NCI-H774 (cell line): ENCODE measurements around the gene UVSSA.
"Not testable (repeated sequence)": the region's sequence is repeated elsewhere in the genome, so short reads cannot be mapped to it uniquely, and the experiment has no call there.

Experiments
- DNase-seq: peaks from one replicate; lab custom pipeline; 2025; lab: John Stamatoyannopoulos, UW

The UVSSA gene

GRCh38 chr4:1377606-1378261 lies 30.7 kb downstream of the UVSSA start:
- DNase-seq, result no peak

DNA sequence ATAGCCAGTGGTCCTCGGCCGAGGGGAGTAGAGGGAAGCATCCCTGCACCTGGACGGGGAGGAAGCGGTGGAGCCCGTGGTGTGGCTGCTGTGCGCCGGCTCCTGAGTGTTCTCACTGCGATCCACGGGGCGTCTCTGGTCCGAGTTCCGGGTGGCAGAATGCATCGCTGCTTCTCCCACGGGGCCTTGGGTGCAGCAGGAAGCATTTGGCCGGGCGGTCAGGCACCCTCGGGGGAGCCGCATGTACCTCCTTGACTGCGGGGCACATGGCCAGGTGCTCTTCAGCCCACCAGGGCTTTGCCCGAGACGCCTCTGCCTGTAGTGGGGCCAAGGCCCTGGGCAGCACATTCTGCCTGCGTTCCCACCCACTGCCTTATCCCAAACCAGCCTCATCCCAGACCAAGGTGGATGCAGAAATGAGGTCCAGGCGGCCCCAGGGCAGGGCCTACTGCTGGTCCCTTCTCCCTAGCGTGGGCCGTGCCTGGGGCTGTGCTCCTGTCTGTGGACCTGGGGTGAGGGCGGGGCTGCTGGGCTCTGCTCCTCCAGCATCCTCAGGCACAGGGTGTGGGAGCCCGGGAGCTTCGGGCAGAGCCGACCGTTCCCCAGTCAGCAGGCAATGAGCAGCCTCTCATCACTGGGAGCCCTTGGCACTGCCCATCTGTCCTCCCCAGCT lies 31.7 kb downstream of the UVSSA start:
- no peak for DNase-seq

- DNase-seq, result no peak
Measured at GRCh38 chr4:1379351-1379781, 32.4 kb downstream of the UVSSA start.

- no peak for DNase-seq
Measured at GRCh38 chr4:1379801-1380331, 32.9 kb downstream of the UVSSA start.

GRCh38 chr4:1380368-1381151 lies 33.6 kb downstream of the UVSSA start:
- DNase-seq, result no peak

DNA sequence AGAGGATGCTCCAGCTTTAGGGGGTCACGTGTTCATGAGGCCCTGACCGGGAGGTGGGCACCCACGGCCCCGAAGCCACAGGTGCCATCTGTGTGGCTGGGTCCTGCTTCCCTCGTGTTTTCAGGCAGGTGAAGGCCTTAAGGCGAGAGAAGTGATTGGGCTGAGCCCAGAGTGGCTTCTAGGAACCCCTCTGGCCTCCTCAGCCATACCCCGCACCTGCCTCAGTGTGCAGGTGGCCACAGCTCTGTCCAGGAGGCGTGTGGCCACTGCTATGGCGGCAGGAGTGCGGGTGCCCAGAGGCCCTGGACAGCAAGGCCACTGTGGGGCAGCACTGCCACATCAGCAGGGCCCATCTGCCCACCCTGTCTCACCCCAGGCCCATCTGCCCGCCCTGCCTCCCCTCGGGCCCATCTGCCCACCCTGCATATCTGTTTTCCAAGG lies 34.2 kb downstream of the UVSSA start:
- DNase-seq, result no peak

GRCh38 chr4:1381944-1382541 lies 35.0 kb downstream of the UVSSA start:
- DNase-seq, result no peak

DNA sequence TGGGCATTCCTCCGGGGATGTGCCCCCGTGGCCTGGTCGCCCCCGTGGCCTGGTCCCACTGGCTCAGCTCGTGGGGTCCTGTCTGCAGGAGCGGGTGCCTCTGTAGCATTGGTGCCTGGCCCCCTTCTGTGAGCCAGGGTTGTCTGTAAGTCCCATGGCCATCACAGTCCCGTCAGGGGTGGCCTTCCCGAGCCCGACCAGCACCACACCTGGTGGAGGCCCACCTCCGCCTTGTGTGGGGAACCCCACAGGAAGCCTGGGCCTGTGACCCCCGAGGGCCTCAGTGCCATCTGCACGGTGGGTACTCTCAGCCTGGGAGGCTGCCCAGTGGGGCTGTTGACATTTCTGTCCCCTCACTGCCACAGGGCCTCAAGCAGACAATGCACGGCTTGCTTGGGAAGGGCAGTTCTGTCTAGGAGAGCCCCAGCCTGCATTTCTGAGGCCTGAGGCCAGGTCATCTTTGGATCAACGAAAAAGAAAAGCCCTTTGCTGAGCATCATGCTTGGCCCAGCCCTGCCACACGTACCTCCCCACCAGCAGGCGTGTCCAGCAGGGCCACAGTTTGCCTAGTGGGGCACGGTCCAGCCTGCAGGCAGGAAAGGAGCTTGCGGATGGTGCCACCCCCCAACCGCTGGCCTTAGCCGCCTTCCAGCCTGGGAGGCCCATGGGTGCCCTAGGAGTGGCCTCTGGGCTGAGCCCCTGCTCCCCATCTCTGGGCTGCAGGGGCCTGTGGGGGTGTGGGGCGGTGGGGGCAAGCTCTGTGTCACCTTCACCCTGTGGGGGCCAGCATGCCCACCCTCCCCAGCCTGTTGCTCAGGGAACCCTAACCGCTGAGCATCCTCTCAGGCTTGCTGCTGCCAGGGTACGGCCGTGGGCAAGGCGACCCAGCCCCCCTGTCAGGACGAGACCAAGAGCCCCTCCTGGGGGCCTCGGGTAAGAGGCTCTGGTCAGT lies 36.0 kb downstream of the UVSSA start:
- DNase-seq, result no peak

GRCh38 chr4:1383728-1384591 lies 37.0 kb downstream of the UVSSA start:
- no peak for DNase-seq

DNA sequence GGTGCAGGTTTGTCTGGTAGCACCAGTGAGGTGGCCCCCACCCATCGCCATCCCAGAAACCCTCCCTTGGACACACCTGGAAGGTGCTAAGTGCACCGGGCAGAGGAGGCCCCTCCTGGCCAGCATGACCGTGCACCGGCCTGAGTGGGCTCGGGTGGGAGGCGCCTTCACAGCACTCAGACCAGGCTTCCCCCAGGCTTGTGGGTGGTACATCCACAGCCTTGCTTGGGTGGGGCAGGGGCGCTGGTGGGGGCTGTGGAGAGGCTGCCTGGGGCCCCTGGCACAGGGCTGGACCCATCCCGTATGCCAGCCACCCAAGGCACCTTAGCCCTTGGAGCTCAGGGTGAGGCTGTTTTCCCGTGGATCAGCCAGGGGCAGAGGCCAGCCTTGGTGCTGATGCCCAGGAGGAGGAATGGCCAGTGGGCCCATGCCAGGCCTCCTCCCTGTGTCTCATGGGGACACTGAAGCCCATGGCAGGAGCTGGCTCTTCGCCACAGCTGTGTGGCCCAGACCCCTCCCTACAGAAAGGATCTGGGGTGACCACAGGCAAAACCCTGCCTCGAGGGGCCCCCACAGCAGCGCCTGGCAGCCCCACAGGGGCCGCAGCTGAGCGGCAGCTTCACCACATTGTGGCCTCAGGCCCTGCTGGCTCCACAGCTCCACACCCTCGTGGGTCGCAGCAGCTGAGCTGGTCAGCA lies 37.8 kb downstream of the UVSSA start:
- no peak for DNase-seq

- no peak for DNase-seq
Measured at GRCh38 chr4:1385373-1386340, 38.6 kb downstream of the UVSSA start.

GRCh38 chr4:1393363-1393762 lies 46.4 kb downstream of the UVSSA start:
- not testable (repeated sequence) for DNase-seq

DNA sequence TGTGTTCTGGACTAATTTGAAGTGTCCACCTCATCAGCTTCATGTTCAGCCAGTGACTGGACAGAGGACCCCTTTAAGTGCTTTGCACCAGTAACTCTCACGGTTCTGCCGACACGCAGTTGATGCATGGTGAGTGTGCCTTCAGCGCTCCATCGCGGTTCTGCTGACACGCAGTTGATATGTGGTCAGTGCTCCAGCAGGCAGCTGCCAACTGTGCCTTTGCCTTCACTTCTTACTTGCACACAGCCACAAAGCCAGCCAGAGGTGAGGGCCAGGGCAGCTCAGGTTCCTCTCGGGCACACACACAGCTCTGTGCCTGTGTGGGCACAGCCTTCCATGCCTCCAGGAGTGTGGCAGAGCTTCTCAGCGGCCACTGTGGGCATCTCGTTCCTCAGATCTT lies 46.9 kb downstream of the UVSSA start:
- no peak for DNase-seq

- not testable (repeated sequence) for DNase-seq
Measured at GRCh38 chr4:1394554-1395388, 47.8 kb downstream of the UVSSA start.

- DNase-seq, result not testable (repeated sequence)
Measured at GRCh38 chr4:1395389-1395820, 48.4 kb downstream of the UVSSA start.

- DNase-seq, result no peak
Measured at GRCh38 chr4:1395941-1396805, 49.2 kb downstream of the UVSSA start.
